ENCODE results near the gene BMERB1. TPM values are rescaled to one million over a fixed set of nuclear protein-coding genes. Genes with fewer than 3 reads are reported as not detected.

Gene BMERB1
- total and polyA plus RNA-seq, 10 donors: 5.6 to 36.5 (median 19.0) TPM

DNA sequence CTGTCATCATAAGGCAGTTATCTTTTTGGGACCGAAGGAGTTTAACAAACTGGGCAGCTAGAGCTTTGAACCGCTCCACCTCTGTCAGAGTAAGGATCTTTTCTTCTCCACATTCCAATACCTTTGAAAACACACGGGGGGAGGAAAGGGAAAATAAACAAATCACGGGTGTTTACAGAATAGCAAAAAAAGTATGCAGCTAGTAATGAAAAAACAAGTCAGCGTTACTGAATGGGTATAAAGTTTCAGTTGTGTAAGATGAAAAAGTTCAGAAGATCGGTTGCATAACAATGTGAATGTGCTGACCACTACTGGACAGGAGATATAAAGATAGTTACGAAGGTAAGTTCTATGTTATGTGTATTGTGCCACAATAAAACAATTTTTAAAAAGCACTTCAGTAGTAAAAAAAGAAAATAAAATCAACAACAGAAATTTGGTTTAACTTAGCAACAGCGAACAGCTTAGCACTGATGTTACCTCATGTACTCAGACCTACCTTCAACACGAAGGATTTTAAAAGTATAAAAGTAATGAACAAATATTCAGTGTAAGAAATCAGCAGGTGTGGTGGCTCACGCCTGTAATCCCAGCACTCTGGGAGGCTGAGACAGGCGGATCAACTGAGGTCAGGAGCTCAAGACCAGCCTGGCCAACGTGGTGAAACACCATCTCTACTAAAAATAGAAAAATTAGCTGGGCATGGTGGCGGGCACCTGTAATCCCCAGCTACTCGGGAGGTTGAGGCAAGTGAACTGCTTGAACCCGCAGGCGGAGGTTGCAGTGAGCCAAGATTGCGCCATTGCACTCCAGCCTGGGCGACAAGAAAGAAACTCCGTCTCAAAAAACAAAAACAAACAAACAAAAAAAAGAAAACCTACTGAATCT lies 174.3 kb downstream of the BMERB1 start:
- H3K27ac ChIP-seq: peak overlapping the region in 7 of 8 donors; percentile 45 to 83 (median 67)
- DNase-seq: no peak
- intact Hi-C loops (cut with DNase I; ENCODE audit: low total_unique reads): no loop called here
- H3K27me3 ChIP-seq (replicated peaks in 1 of 7): no peaks in the 10 kb centered on the region
- no peaks in the 10 kb centered on the region for H3K9me3 ChIP-seq
- H3K36me3 ChIP-seq: peaks cover 3 to 100% (median 96%) of the 10 kb centered on the region in 6 donors
- H3K4me3 ChIP-seq: no peak overlapping the region
- TF ChIP-seq CTCF (IDR thresholded peaks at IDR 0.05 in 8 of 11, conservative IDR thresholded peaks at IDR 0.05 in 3 of 11) (no peak), POLR2A (IDR thresholded peaks at IDR 0.05) (no peak), POLR2AphosphoS5 (IDR thresholded peaks at IDR 0.05) (no peak)
- peaks cover 0 to 23% (median 12%) of the 10 kb centered on the region in 6 donors for H3K4me1 ChIP-seq
- WGBS, 5 donors: 89 to 93% (median 90%) methylated on average over 19 of the region's 19 CpGs

DNA sequence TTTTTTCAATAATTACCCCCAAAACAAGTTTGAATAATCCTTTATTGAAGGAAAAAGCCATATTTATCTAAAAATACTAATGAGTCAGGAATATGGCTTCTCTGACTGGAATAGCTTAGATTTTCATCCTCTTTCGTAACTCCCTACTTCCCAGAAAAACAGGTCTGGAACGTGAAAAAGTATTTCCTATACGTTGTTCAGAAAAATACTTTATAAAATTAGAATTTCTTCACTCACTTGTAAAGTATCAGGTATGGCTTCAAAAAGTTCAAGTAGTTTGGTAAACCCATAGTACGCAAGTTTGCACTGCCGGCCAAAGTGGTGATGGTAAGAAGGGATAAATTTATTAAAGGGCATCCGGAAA lies 174.9 kb downstream of the BMERB1 start:
- DNase-seq: no peak
- Histone ChIP-seq H3K9me3 (no peaks in the 10 kb centered on the region), H3K27ac (peak overlapping the region in 2 of 8 donors; percentile 72 to 74), H3K27me3 (replicated peaks in 1 of 7) (no peaks in the 10 kb centered on the region), H3K4me1 (peaks cover 0 to 23% (median 12%) of the 10 kb centered on the region in 6 donors), H3K4me3 (no peak overlapping the region), H3K36me3 (peaks cover 0 to 100% (median 96%) of the 10 kb centered on the region in 6 donors)
- 87 to 95% (median 90%) methylated on average over 6 of the region's 6 CpGs for WGBS, 5 donors
- intact Hi-C loops (cut with DNase I; ENCODE audit: low total_unique reads): no loop called here
- no peak for TF ChIP-seq CTCF (IDR thresholded peaks at IDR 0.05 in 8 of 11, conservative IDR thresholded peaks at IDR 0.05 in 3 of 11)
- no peak for TF ChIP-seq POLR2AphosphoS5 (IDR thresholded peaks at IDR 0.05)
- TF ChIP-seq POLR2A (IDR thresholded peaks at IDR 0.05): no peak

DNA sequence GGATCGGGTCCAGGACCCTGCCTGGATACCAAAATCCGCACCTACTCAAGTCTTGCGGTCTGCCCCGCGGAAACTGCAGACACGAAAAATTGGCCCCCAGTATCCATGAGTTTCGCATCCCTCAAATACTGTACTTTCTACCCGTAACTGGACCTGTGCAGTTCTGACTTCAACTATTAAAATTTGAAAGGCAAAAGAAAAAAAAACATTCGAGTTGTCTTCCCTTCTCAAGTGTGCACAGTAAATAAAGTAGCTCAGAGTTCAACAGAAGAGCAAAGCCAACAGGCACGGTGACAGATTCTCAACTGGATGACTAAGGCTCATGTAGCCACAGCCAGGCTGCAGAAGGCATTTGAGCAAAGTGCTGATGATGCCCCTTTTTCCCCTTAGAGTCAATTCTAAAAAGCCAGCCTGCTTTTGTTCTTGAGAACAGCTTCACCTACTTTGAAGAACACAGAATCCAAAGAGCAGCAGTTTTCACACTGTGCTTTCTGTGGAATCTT lies 176.0 kb downstream of the BMERB1 start:
- TF ChIP-seq POLR2AphosphoS5 (IDR thresholded peaks at IDR 0.05) (no peak), CTCF (IDR thresholded peaks at IDR 0.05 in 8 of 11, conservative IDR thresholded peaks at IDR 0.05 in 3 of 11) (no peak), POLR2A (IDR thresholded peaks at IDR 0.05) (no peak)
- no peak for DNase-seq
- Histone ChIP-seq H3K9me3 (no peaks in the 10 kb centered on the region), H3K27me3 (replicated peaks in 1 of 7) (no peaks in the 10 kb centered on the region), H3K27ac (no peak overlapping the region), H3K4me3 (no peak overlapping the region), H3K36me3 (peaks cover 0 to 100% (median 97%) of the 10 kb centered on the region in 6 donors), H3K4me1 (peaks cover 0 to 23% (median 12%) of the 10 kb centered on the region in 6 donors)
- intact Hi-C loops (cut with DNase I; ENCODE audit: low total_unique reads): no loop called here
- 92 to 98% (median 95%) methylated on average over 10 of the region's 10 CpGs for WGBS, 5 donors

GRCh38 chr16:15611610-15612009 lies 177.2 kb downstream of the BMERB1 start:
- no peak overlapping the region for H3K27ac ChIP-seq
- peaks cover 0 to 22% (median 12%) of the 10 kb centered on the region in 6 donors for H3K4me1 ChIP-seq
- H3K27me3 ChIP-seq (replicated peaks in 1 of 7): no peaks in the 10 kb centered on the region
- no peak for DNase-seq
- intact Hi-C loops (cut with DNase I; ENCODE audit: low total_unique reads): no loop called here
- H3K36me3 ChIP-seq: peaks cover 3 to 100% (median 97%) of the 10 kb centered on the region in 6 donors
- H3K4me3 ChIP-seq: no peak overlapping the region
- WGBS, 5 donors: 92 to 94% (median 93%) methylated on average over 7 of the region's 7 CpGs
- no peak for TF ChIP-seq POLR2AphosphoS5 (IDR thresholded peaks at IDR 0.05)
- TF ChIP-seq CTCF (IDR thresholded peaks at IDR 0.05 in 8 of 11, conservative IDR thresholded peaks at IDR 0.05 in 3 of 11): no peak
- no peak for TF ChIP-seq POLR2A (IDR thresholded peaks at IDR 0.05)
- H3K9me3 ChIP-seq: no peaks in the 10 kb centered on the region
